Astrocyte (in vitro differentiated cells and primary cell): ENCODE measurements around the gene FRMD3. TPM values are rescaled to one million over a fixed set of nuclear protein-coding genes. Genes with fewer than 3 reads are reported as not detected.

Experiments
- DNase-seq: peaks from one replicate; pipeline ENCODE4 v3.0.0-alpha.2; 2010; ENCODE audit warnings: low read depth
- FAIRE-seq: peaks from 2 replicates; lab custom pipeline; 2011; peaks lifted over from hg19 to GRCh38; lab: Jason Lieb, UNC
- H2AFZ ChIP-seq: 2 replicates; pipeline ENCODE4 v1.6.0; 2012; ENCODE audit warnings: low read depth, low read length, inconsistent platforms
- H3K27ac ChIP-seq: 2 replicates; pipeline ENCODE4 v1.5.1; 2011; ENCODE audit warnings: low read depth, low read length, inconsistent platforms
- H3K27me3 ChIP-seq: 2 replicates; pipeline ENCODE4 v1.6.0; 2011; ENCODE audit warnings: low read length, inconsistent platforms; ENCODE audit not compliant: insufficient read depth
- H3K36me3 ChIP-seq: 2 replicates; pipeline ENCODE4 v1.5.1; 2011; ENCODE audit warnings: low read length, inconsistent platforms; ENCODE audit not compliant: insufficient read depth
- H3K4me1 ChIP-seq: 2 replicates; pipeline ENCODE4 v1.5.1; 2011; ENCODE audit warnings: low read length, inconsistent platforms; ENCODE audit not compliant: insufficient read depth
- H3K4me2 ChIP-seq: 2 replicates; pipeline ENCODE4 v1.6.0; 2012; ENCODE audit warnings: low read length, inconsistent platforms
- H3K4me3 ChIP-seq: 2 replicates; pipeline ENCODE4 v1.5.1; 2011; ENCODE audit warnings: low read depth, mild to moderate bottlenecking, low read length, inconsistent platforms; ENCODE audit not compliant: insufficient read depth
- H3K79me2 ChIP-seq: 2 replicates; pipeline ENCODE4 v1.6.0; 2012; ENCODE audit warnings: mild to moderate bottlenecking, low read length, inconsistent platforms; ENCODE audit not compliant: insufficient read depth
- H3K9ac ChIP-seq: 2 replicates; pipeline ENCODE4 v1.6.0; 2012; ENCODE audit warnings: mild to moderate bottlenecking, low read length, inconsistent platforms
- H3K9me3 ChIP-seq: 2 replicates; pipeline ENCODE4 v1.5.1; 2012; ENCODE audit warnings: low read depth, mild to moderate bottlenecking, low read length, inconsistent platforms; ENCODE audit not compliant: insufficient read depth
- H4K20me1 ChIP-seq: 2 replicates; pipeline ENCODE4 v1.6.0; 2012; ENCODE audit warnings: low read length, inconsistent platforms; ENCODE audit not compliant: insufficient read depth
- H3K27ac Mint-ChIP-seq: one replicate; pipeline ENCODE4 v1.8.0; 2021; ENCODE audit warnings: mild to moderate bottlenecking, mixed read lengths; ENCODE audit not compliant: unreplicated experiment
- H3K27me3 Mint-ChIP-seq: one replicate; pipeline ENCODE4 v1.8.0; 2021; ENCODE audit warnings: low read depth, mixed read lengths; ENCODE audit not compliant: unreplicated experiment
- H3K36me3 Mint-ChIP-seq: one replicate; pipeline ENCODE4 v1.8.0; 2021; ENCODE audit warnings: low read depth, mixed read lengths; ENCODE audit not compliant: unreplicated experiment
- H3K4me1 Mint-ChIP-seq: one replicate; pipeline ENCODE4 v1.8.0; 2021; ENCODE audit warnings: low read depth, mixed read lengths; ENCODE audit not compliant: unreplicated experiment
- H3K4me3 Mint-ChIP-seq: one replicate; pipeline ENCODE4 v1.8.0; 2021; ENCODE audit warnings: mild to moderate bottlenecking, moderate library complexity, mixed read lengths; ENCODE audit not compliant: unreplicated experiment
- H3K9me3 Mint-ChIP-seq: one replicate; pipeline ENCODE4 v1.8.0; 2021; ENCODE audit warnings: mild to moderate bottlenecking, mixed read lengths; ENCODE audit not compliant: unreplicated experiment
- EZH2 ChIP-seq: IDR thresholded peaks from 2 replicates; pipeline ENCODE4 v1.6.1; 2012; ENCODE audit warnings: mild to moderate bottlenecking, low read length, inconsistent platforms; ENCODE audit not compliant: insufficient read depth
- total RNA-seq: library from RNA; stranded (reverse); gene quantifications from 2 replicates; pipeline ENCODE4 v1.2.1, GENCODE V29; 2021
- TF ChIP-seq, protein P1 (sequence below): IDR thresholded peaks from 2 replicates; pipeline ENCODE4 v1.5.1; 2011; ENCODE audit warnings: low read depth, mild to moderate bottlenecking, inconsistent platforms, low read length, moderate library complexity; ENCODE audit not compliant: insufficient read depth

The FRMD3 gene
- total RNA-seq, 1 donor from 2014 or later, result 0.39 TPM

DNA sequence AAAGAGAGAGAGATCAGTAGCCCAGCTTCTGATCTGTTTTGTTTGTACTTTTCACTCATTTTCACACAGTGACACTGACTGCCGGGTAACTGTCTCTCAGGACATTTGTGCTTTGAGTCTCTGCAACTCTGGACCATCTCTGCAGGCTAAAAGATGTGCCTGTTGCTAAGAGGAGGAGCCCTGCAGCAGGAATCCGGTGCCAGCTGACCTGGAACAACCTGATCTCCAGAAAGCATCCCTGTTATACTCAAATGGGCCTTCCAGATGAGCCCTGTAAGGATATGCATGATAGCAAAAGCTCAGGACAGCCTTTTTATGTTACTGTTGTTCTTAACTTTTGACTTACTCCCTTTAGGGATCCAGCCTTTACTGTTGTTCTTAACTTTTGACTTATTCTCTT is 304.6 kb downstream of the FRMD3 start:
- Mint-ChIP-seq H3K27me3 (no peaks in the 10 kb centered on the region), H3K27ac (no peak overlapping the region), H3K4me3 (no peak overlapping the region), H3K4me1 (no peaks in the 10 kb centered on the region), H3K9me3 (peaks cover 9% of the 10 kb centered on the region), H3K36me3 (peaks cover 5% of the 10 kb centered on the region)
- no peaks in the 10 kb centered on the region for H3K79me2 ChIP-seq
- no peak overlapping the region for H3K4me3 ChIP-seq
- FAIRE-seq (no peak), DNase-seq (no peak)
- no peaks in the 10 kb centered on the region for H3K27me3 ChIP-seq
- TF ChIP-seq EZH2, result no peak
- TF ChIP-seq, protein P1, sequence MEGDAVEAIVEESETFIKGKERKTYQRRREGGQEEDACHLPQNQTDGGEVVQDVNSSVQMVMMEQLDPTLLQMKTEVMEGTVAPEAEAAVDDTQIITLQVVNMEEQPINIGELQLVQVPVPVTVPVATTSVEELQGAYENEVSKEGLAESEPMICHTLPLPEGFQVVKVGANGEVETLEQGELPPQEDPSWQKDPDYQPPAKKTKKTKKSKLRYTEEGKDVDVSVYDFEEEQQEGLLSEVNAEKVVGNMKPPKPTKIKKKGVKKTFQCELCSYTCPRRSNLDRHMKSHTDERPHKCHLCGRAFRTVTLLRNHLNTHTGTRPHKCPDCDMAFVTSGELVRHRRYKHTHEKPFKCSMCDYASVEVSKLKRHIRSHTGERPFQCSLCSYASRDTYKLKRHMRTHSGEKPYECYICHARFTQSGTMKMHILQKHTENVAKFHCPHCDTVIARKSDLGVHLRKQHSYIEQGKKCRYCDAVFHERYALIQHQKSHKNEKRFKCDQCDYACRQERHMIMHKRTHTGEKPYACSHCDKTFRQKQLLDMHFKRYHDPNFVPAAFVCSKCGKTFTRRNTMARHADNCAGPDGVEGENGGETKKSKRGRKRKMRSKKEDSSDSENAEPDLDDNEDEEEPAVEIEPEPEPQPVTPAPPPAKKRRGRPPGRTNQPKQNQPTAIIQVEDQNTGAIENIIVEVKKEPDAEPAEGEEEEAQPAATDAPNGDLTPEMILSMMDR, result no peak
- H2AFZ ChIP-seq, result no peak overlapping the region
- H3K9ac ChIP-seq, result no peak overlapping the region
- H3K4me2 ChIP-seq, result no peak overlapping the region
- no peaks in the 10 kb centered on the region for H4K20me1 ChIP-seq
- no peak overlapping the region for H3K27ac ChIP-seq
- no peaks in the 10 kb centered on the region for H3K36me3 ChIP-seq
- no peaks in the 10 kb centered on the region for H3K4me1 ChIP-seq
- no peaks in the 10 kb centered on the region for H3K9me3 ChIP-seq

DNA sequence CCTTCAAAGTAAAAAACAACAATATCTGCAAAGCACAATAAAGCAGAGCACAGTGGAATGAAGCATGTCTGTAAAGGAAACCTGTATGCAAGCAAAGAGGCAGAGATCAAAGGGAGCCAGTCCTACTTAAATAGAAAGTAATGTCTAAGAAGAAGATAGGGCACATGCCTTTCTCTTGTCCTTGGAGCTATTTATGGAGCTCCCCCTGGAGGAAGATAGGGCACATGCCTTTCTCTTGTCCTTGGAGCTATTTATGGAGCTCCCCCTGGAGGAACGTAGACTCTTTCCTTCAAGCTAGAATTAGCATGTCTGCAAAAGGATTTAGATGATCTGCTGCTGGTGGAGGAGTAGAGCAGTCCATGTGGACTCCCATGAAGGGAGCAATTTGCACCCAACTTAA is 307.2 kb downstream of the FRMD3 start:
- Mint-ChIP-seq H3K27ac (no peak overlapping the region), H3K4me3 (no peak overlapping the region), H3K4me1 (no peaks in the 10 kb centered on the region), H3K27me3 (no peaks in the 10 kb centered on the region), H3K9me3 (peaks cover 10% of the 10 kb centered on the region), H3K36me3 (peaks cover 5% of the 10 kb centered on the region)
- FAIRE-seq (no peak), DNase-seq (no peak)
- Histone ChIP-seq H3K9ac (no peak overlapping the region), H3K27ac (no peak overlapping the region), H2AFZ (no peak overlapping the region), H4K20me1 (no peaks in the 10 kb centered on the region), H3K27me3 (no peaks in the 10 kb centered on the region), H3K4me1 (no peaks in the 10 kb centered on the region), H3K36me3 (no peaks in the 10 kb centered on the region), H3K79me2 (no peaks in the 10 kb centered on the region), H3K9me3 (no peaks in the 10 kb centered on the region), H3K4me2 (no peak overlapping the region), H3K4me3 (no peak overlapping the region)
- TF ChIP-seq, protein P1, result no peak
- TF ChIP-seq EZH2, result no peak

DNA sequence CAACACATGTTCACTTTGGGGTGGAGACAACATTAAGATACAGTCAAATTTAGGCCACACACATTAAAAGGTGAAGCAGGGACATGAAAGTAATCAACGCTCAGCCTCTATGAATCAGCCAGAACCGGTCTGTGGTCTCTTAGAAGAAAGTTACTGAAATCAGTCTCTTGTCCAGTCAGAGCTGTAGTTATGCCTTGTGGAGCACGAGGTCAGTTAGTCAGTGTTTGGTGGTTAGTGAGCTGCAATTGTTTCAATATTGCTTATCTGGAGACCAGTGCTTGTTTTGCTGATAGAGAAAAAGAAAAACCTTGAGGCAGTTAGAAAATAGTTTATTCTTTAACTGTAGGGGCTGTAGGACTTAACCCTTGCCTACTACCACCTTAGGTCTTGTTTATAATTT is 317.5 kb downstream of the FRMD3 start:
- Histone ChIP-seq H2AFZ (no peak overlapping the region), H3K9ac (peak overlapping the region; percentile 33), H3K4me2 (peak overlapping the region; percentile 92), H3K9me3 (no peaks in the 10 kb centered on the region), H3K4me3 (no peak overlapping the region), H4K20me1 (no peaks in the 10 kb centered on the region), H3K27ac (no peak overlapping the region), H3K36me3 (no peaks in the 10 kb centered on the region), H3K27me3 (no peaks in the 10 kb centered on the region), H3K4me1 (peaks cover 18% of the 10 kb centered on the region), H3K79me2 (no peaks in the 10 kb centered on the region)
- Mint-ChIP-seq H3K4me3 (peak overlapping the region; percentile 41), H3K36me3 (no peaks in the 10 kb centered on the region), H3K27ac (peak overlapping the region; percentile 16), H3K4me1 (peaks cover 18% of the 10 kb centered on the region), H3K9me3 (peaks cover 3% of the 10 kb centered on the region), H3K27me3 (no peaks in the 10 kb centered on the region)
- DNase-seq (peak; percentile 89), FAIRE-seq (peak; percentile 94)
- TF ChIP-seq, protein P1, result no peak
- no peak for TF ChIP-seq EZH2
